Spinal cord (tissue), 10 donors: ENCODE data around the gene OSER1. TPM values are rescaled to one million over a fixed set of nuclear protein-coding genes. Genes with fewer than 3 reads are reported as not detected.

Experiments used
- DNase-seq, 6 donors: peaks; one replicate each; pipeline versions ENCODE4 v3.0.0 to v3.0.0-alpha.2; 2013 to 2015; ENCODE audit warnings: low spot score in 6 of 6, low read depth in 4 of 6
- H3K27ac ChIP-seq: one replicate; pipeline ENCODE4 v1.5.1; 2013; ENCODE audit warnings: low read depth, low read length, control low read depth
- H3K27me3 ChIP-seq: one replicate; pipeline ENCODE4 v1.6.1; 2013; ENCODE audit warnings: low read length; ENCODE audit not compliant: control insufficient read depth, insufficient read depth
- H3K36me3 ChIP-seq: one replicate; pipeline ENCODE4 v1.6.1; 2013; ENCODE audit warnings: low read length; ENCODE audit not compliant: control insufficient read depth, insufficient read depth
- H3K4me1 ChIP-seq: one replicate; pipeline ENCODE4 v1.6.1; 2013; ENCODE audit warnings: low read length; ENCODE audit not compliant: control insufficient read depth, insufficient read depth
- H3K4me3 ChIP-seq: one replicate; pipeline ENCODE4 v1.5.1; 2013; ENCODE audit warnings: low read depth, low read length, control low read depth
- H3K9me3 ChIP-seq: one replicate; pipeline ENCODE4 v1.6.1; 2013; ENCODE audit warnings: low read length; ENCODE audit not compliant: control insufficient read depth, insufficient read depth
- WGBS: methylation state at CpG from one replicate; pipeline ENCODE4 v1.1.5; 2013; ENCODE audit warnings: missing lambda C conversion rate; ENCODE audit not compliant: insufficient coverage; 5-methylcytosine and 5-hydroxymethylcytosine counted together
- polyA plus RNA-seq, 2 donors: library from polyadenylated mRNA; unstranded; fragments of 120-200 nt; gene quantifications; one replicate each; pipeline ENCODE4 v1.2.1, GENCODE V29; 2013; ENCODE audit not compliant: insufficient read length in 2 of 2
- total RNA-seq, 2 donors: library from RNA; depleted of rRNA in 1 of 2; stranded (reverse); fragments of 120-200 nt in 1 of 2; fragments of >200 nt in 1 of 2; gene quantifications; one replicate each; pipeline versions ENCODE4 v1.2.3 to v1.2.4, GENCODE V29; 2013 to 2014
- donor health status: healthy.

OSER1 gene
- total and polyA plus RNA-seq, 4 donors, result 31.4 to 38.1 (median 34.6) TPM

DNA sequence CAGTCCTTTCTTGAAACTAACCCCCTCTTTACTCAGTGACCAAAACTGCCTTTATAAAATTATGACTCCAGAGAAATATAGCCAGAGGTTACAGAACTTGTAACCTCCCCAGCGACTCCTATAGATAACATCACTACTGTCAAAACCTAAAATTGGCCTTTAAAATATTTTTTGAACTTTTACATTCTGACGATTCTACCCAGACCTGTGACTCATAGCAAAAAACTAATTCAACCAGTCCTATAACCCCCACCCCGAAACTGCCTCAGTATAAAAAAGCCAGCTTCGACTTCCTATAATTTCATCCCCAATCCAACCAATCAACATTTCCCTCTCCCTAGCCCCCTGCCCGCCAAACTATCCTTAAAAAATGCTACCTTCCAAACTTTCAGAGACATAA lies 37.5 kb downstream of the OSER1 start:
- Histone ChIP-seq H3K27ac (no peak overlapping the region), H3K4me3 (no peak overlapping the region), H3K36me3 (no peaks in the 10 kb centered on the region), H3K4me1 (no peaks in the 10 kb centered on the region), H3K27me3 (no peaks in the 10 kb centered on the region), H3K9me3 (no peaks in the 10 kb centered on the region)
- no peak for DNase-seq
- WGBS, result 66% methylated on average over 5 of the region's 5 CpGs

DNA sequence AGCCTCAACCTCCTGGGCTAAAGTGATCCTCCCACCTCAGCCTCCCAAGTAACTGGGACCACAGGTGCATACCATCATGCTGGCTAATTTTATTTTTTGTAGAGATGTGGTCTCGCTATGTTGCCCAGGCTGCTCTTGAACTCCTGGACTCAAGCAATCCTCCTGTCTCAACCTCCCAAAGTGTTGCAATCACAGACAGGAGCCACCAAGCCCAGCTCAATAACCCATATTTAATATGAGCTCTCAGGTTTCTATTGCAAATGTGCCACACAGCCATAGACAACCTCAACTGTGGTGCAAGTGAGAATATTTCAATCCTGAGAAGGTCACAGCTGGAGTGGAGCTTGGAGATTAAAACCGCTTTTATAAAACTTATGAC lies 38.0 kb downstream of the OSER1 start:
- no peak overlapping the region for H3K27ac ChIP-seq
- WGBS, result 100% methylated on average over 1 of the region's 2 CpGs
- no peaks in the 10 kb centered on the region for H3K27me3 ChIP-seq
- no peaks in the 10 kb centered on the region for H3K36me3 ChIP-seq
- no peak overlapping the region for H3K4me3 ChIP-seq
- H3K9me3 ChIP-seq, result no peaks in the 10 kb centered on the region
- H3K4me1 ChIP-seq, result no peaks in the 10 kb centered on the region
- no peak for DNase-seq

DNA sequence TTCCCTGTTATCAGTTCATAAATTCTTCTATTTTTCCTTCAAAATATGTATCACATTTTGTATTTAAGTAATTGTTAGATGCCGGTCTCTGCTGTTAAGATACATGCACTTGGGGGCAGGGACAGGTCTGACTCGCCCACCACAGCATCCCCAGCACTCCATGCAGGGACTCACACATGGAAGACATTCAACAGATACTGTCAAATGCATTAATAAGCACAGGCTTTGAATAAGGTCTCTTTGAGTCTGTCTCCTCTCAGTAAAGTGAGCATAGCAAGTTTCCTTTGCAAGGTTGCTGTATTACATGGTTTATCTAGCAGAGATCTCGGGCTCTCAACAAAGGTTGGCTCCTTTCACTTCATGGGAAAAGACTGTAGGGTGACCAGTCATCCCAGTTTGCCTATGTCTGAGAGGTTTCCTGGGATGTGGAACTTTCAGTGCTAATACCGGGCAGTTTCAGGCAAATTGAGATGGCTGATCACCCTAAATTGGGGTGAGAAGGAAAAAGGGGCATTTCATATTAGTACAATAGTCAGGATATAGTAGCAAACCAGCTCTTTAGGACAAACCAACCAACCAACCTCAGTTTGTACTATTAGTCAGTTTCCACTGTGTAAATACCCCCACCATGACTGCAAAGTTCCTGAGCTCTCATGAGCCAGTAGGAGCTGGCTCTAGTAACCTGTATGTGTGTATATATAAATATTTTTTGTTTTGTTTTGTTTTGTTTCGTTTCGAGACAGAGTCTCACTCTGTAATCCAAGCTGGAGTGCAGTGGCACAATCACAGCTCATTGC lies 38.6 kb downstream of the OSER1 start:
- no peak overlapping the region for H3K4me3 ChIP-seq
- WGBS, result 71% methylated on average over 4 of the region's 6 CpGs
- DNase-seq, result no peak
- H3K9me3 ChIP-seq, result no peaks in the 10 kb centered on the region
- H3K36me3 ChIP-seq, result no peaks in the 10 kb centered on the region
- H3K27me3 ChIP-seq, result no peaks in the 10 kb centered on the region
- H3K27ac ChIP-seq, result no peak overlapping the region
- H3K4me1 ChIP-seq, result no peaks in the 10 kb centered on the region

DNA sequence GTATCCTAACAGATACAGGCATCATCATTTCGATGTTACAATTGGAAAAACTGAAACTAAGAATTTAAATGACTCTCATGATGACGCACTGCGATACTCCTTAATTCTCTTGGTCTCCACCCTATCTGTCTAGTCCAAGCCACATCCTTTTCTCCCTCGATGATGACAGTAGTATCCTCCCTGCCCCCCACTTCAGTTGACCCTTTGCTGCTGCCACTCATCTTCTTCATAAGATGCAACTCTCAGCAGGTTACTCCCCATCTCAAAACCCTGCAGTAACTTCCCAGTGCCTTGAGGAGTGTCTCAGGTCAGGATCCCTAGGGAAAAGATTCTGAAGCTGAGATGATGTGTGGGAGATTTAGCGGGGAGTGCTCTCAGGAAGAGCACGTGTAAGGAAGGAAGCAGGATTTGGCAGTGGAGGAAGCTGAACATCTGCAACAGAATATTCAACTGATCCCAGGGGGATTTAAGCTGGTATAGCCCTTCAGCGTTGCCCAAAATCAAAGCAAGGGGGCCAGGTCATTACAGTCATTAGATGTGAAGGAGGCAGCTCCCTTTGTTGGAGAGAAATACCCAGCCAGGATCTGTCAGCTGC lies 39.7 kb downstream of the OSER1 start:
- H3K27me3 ChIP-seq, result no peaks in the 10 kb centered on the region
- no peak overlapping the region for H3K27ac ChIP-seq
- H3K4me1 ChIP-seq, result no peaks in the 10 kb centered on the region
- H3K36me3 ChIP-seq, result no peaks in the 10 kb centered on the region
- H3K9me3 ChIP-seq, result no peaks in the 10 kb centered on the region
- WGBS, result 66% methylated on average over 7 of the region's 7 CpGs
- DNase-seq, result peak in 1 of 6 donors; percentile 10
- no peak overlapping the region for H3K4me3 ChIP-seq

DNA sequence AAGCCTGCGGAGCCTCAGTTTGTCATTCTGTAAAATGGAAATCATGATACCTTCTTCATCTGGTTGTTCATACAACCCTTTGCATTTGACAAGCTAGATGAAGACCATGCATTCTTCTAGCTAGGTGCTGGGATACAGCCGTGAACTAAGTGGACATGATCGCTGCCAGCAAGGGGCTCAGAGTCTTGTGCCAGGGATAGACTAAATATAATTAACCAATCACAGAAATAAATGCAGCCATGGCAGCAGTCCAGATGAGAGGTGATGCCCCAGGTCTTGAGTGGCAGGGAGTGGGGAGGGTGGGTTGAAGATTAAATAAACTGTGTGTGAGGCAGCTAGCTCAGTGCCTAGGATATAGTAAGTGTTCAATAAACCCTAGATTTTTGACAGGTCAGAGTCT lies 42.8 kb downstream of the OSER1 start:
- H3K27me3 ChIP-seq, result no peaks in the 10 kb centered on the region
- no peak overlapping the region for H3K27ac ChIP-seq
- H3K9me3 ChIP-seq, result no peaks in the 10 kb centered on the region
- WGBS, result 100% methylated on average over 1 of the region's 3 CpGs
- no peaks in the 10 kb centered on the region for H3K4me1 ChIP-seq
- DNase-seq, result no peak
- no peak overlapping the region for H3K4me3 ChIP-seq
- no peaks in the 10 kb centered on the region for H3K36me3 ChIP-seq

DNA sequence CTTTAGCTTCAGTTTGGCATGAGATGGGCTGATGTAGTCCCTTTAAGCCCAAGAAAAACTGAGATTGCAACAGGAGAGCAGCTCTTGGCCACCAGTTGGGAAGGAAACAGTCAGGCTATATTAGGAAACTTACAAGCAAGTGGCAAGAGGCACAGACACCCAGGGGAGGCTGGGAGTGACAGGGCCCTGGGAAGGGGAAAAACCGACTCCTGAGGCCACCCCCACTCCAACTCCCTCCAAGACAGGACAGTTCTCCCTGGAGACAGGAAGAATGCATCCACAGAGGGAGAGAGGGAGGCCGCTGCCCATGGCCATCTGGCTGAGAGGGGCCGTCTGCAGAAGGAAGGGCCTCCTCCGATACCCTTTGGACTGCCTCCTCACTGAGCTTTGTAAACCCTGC lies 44.1 kb downstream of the OSER1 start:
- WGBS, result 20% methylated on average over 2 of the region's 4 CpGs
- DNase-seq, result peak in 1 of 6 donors; percentile 10
- Histone ChIP-seq H3K27me3 (no peaks in the 10 kb centered on the region), H3K4me1 (no peaks in the 10 kb centered on the region), H3K36me3 (no peaks in the 10 kb centered on the region), H3K27ac (no peak overlapping the region), H3K4me3 (no peak overlapping the region), H3K9me3 (no peaks in the 10 kb centered on the region)

DNA sequence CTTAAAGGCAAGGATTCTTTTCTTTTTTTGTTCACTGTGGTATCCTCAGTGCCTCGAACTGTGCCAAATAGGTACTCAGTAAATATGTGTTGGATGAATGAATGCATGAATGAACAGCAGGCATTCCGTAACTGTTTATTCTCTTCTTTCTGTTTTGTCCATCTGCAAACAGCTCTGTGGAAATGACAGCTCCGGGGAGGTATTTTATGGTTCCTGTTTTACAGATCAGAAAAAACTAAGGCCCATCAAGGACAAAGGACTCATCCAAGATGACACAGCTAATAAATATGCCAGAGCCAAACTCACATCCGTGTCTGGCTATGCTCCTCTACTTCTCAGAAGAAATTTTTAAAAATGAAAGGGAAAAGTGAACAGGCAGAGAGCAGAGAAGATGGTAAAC lies 44.6 kb downstream of the OSER1 start:
- H3K4me3 ChIP-seq, result no peak overlapping the region
- WGBS, result no CpG with 5 or more reads among the region's 4 CpGs
- H3K4me1 ChIP-seq, result no peaks in the 10 kb centered on the region
- no peak overlapping the region for H3K27ac ChIP-seq
- no peak for DNase-seq
- no peaks in the 10 kb centered on the region for H3K36me3 ChIP-seq
- peaks cover 3% of the 10 kb centered on the region for H3K27me3 ChIP-seq
- no peaks in the 10 kb centered on the region for H3K9me3 ChIP-seq

DNA sequence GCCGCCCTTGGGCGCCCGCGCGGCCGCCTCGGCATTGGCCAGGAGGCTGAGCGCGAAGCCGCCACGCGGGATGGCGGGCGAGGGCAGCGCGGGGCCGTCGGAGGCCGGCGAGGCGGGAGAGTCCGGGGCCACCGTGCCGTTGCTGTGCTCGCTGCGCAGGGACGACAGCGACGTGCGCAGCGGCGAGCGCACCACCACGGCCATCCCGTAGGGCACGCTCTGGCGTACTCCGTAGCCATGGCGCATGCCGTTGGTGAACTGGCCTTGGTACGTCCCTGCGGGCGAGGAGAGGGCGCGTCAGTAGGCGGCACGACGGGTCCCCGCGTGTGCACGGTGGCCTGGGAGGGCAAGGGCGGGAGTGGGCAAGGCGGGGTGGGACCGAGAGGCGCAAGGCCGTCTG lies 50.4 kb downstream of the OSER1 start:
- DNase-seq, result no peak
- Histone ChIP-seq H3K4me1 (no peaks in the 10 kb centered on the region), H3K36me3 (peaks cover 3% of the 10 kb centered on the region), H3K27me3 (peaks cover 6% of the 10 kb centered on the region), H3K4me3 (no peak overlapping the region), H3K27ac (no peak overlapping the region), H3K9me3 (no peaks in the 10 kb centered on the region)
- WGBS, result 45% methylated on average over 56 of the region's 56 CpGs

DNA sequence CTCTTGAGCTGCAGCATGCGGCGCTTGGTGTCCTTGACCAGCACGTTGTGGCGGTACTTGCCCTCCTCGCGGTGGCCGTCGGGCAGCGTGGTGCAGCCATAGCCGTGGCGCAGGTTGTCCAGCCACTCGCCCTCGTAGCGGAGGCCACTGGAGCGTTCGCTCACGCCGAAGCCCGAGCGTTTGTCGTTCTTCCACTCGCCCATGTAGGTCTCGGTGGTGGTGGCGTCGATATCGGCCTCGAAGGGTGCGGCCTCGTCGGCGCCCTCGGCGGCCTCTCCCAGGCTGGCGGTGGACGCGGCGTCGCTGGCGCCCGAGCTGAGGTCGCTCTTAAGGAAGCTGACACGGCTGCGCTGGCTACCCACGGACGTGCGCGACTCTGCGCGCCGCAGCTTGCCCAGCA lies 50.9 kb downstream of the OSER1 start:
- WGBS, result 65% methylated on average over 50 of the region's 50 CpGs
- no peak overlapping the region for H3K27ac ChIP-seq

DNA sequence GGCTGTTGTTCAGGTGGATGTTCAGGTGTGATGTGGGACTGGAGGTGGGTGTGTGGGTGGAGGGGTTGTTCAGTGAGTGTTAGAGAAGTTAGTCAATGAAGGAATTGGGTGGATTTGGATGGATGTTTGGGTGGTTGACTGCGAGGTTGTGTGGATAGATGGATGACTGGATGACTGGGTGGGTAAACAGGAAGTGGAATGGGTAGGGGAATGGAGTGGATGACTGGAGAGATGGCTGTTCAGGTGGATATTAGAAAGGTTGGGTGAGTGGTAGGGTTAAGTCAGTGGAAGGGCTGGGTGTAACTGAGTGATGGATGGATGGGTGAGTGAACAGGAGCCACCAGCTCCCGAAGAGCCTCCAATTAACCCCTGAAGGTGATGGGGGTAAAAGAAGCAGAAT lies 51.4 kb downstream of the OSER1 start:
- H3K27ac ChIP-seq, result no peak overlapping the region
- DNase-seq, result no peak
- peaks cover 3% of the 10 kb centered on the region for H3K36me3 ChIP-seq
- no peak overlapping the region for H3K4me3 ChIP-seq
- no peaks in the 10 kb centered on the region for H3K4me1 ChIP-seq
- WGBS, result 100% methylated on average over 2 of the region's 2 CpGs
- peaks cover 6% of the 10 kb centered on the region for H3K27me3 ChIP-seq
- no peaks in the 10 kb centered on the region for H3K9me3 ChIP-seq

More for the DNA sequence above, 50.9 kb downstream of the OSER1 start:
- Histone ChIP-seq H3K4me1 (no peaks in the 10 kb centered on the region), H3K9me3 (no peaks in the 10 kb centered on the region), H3K4me3 (no peak overlapping the region), H3K36me3 (peaks cover 3% of the 10 kb centered on the region), H3K27me3 (peaks cover 6% of the 10 kb centered on the region)
- DNase-seq, result no peak
